PC-3 (cell line): ENCODE measurements around the gene JCHAIN.

Source experiments
- EZH2phosphoT487 ChIP-seq: fragments of 300-600 bp; sonication (generic); IDR thresholded peaks from 2 replicates; pipeline ENCODE4 v1.6.1; 2018; ENCODE audit warnings: mild to moderate bottlenecking, antibody characterized with exemption, low read length, borderline replicate concordance
- TF ChIP-seq, protein P1 (sequence below): fragments of 300-600 bp; sonication (generic); conservative IDR thresholded peaks from 2 replicates; pipeline ENCODE4 v1.5.1; 2017; ENCODE audit warnings: antibody characterized with exemption, low read depth, mild to moderate bottlenecking, low read length

DNA sequence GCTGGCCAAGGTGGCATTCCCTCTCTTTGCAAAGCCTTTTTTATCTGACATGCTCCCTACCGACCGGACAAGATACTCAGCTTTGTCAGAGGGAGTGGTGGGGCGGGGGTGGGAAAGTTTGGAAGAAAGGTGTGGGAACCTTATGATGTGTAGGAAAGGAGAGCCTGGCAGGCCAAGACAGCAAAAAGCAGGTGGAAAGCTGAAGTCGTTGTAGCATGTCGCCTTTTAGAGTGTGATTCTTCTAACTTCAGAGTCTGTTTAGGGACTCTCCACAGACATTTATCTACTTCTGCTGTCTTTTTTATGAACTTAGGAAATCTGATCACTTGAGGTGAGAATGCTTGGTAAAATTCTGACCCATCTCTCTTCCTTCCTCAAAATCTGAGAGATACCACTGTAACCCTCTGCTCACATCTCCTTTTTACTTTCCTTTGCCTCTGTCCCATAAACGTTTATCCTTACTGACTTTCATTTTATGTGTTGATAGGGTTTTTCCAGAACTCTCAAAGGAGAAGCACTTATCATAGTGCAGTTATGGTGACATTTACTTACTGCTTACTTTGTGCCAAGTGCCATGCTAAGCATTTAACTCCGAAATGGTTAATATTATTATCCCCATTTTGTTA lies 47.3 kb upstream of the JCHAIN start:
- TF ChIP-seq, protein P1, sequence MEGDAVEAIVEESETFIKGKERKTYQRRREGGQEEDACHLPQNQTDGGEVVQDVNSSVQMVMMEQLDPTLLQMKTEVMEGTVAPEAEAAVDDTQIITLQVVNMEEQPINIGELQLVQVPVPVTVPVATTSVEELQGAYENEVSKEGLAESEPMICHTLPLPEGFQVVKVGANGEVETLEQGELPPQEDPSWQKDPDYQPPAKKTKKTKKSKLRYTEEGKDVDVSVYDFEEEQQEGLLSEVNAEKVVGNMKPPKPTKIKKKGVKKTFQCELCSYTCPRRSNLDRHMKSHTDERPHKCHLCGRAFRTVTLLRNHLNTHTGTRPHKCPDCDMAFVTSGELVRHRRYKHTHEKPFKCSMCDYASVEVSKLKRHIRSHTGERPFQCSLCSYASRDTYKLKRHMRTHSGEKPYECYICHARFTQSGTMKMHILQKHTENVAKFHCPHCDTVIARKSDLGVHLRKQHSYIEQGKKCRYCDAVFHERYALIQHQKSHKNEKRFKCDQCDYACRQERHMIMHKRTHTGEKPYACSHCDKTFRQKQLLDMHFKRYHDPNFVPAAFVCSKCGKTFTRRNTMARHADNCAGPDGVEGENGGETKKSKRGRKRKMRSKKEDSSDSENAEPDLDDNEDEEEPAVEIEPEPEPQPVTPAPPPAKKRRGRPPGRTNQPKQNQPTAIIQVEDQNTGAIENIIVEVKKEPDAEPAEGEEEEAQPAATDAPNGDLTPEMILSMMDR, result no peak
- TF ChIP-seq EZH2phosphoT487, result no peak
